ENCODE results near the gene SLC25A18.
"Not testable (repeated sequence)": the region's sequence is repeated elsewhere in the genome, so short reads cannot be mapped to it uniquely, and the experiment has no call there.

SLC25A18 gene

GRCh38 chr22:17607891-17608521 is 44.7 kb downstream of the SLC25A18 start:
- DNase-seq (ENCODE audit: low spot score): no peak

- no peak for DNase-seq (ENCODE audit: low spot score)
Observed at GRCh38 chr22:17612057-17612456, 48.8 kb downstream of the SLC25A18 start.

- DNase-seq (ENCODE audit: low spot score): no peak
Observed at GRCh38 chr22:17613280-17613679, 50.0 kb downstream of the SLC25A18 start.

GRCh38 chr22:17627961-17628405 is 64.7 kb downstream of the SLC25A18 start:
- no peak for DNase-seq (ENCODE audit: low spot score)

- peak; percentile 97 for DNase-seq (ENCODE audit: low spot score)
Observed at GRCh38 chr22:17628406-17629172, 65.3 kb downstream of the SLC25A18 start, which contains the start of gene ATP6V1E1. ATP6V1E1 (minus strand) TSS chr22:17628749; CDS start chr22:17628635, 114 bp downstream.

- DNase-seq (ENCODE audit: low spot score): no peak
Observed at GRCh38 chr22:17629173-17629489, 65.8 kb downstream of the SLC25A18 start.

GRCh38 chr22:17629641-17630040 is 66.3 kb downstream of the SLC25A18 start:
- no peak for DNase-seq (ENCODE audit: low spot score)

- no peak for DNase-seq (ENCODE audit: low spot score)
Observed at GRCh38 chr22:17631076-17631565, 67.8 kb downstream of the SLC25A18 start.

GRCh38 chr22:17633217-17633997 is 70.1 kb downstream of the SLC25A18 start:
- no peak for DNase-seq (ENCODE audit: low spot score)

- no peak for DNase-seq (ENCODE audit: low spot score)
Observed at GRCh38 chr22:17633998-17634323, 70.7 kb downstream of the SLC25A18 start.

GRCh38 chr22:17634696-17635095 is 71.4 kb downstream of the SLC25A18 start:
- DNase-seq (ENCODE audit: low spot score): no peak

- not testable (repeated sequence) for DNase-seq (ENCODE audit: low spot score)
Observed at GRCh38 chr22:17636850-17637249, 73.6 kb downstream of the SLC25A18 start.

- no peak for DNase-seq (ENCODE audit: low spot score)
Observed at GRCh38 chr22:17637490-17638181, 74.3 kb downstream of the SLC25A18 start.

GRCh38 chr22:17638182-17638431 is 74.8 kb downstream of the SLC25A18 start:
- no peak for DNase-seq (ENCODE audit: low spot score)

- DNase-seq (ENCODE audit: low spot score): peak; percentile 84
Observed at GRCh38 chr22:17638432-17639246, 75.3 kb downstream of the SLC25A18 start, which contains the start of gene BCL2L13. BCL2L13 (plus strand) TSS chr22:17638757; CDS start chr22:17655712, 16,955 bp downstream.

- no peak for DNase-seq (ENCODE audit: low spot score)
Observed at GRCh38 chr22:17639247-17639741, 76.0 kb downstream of the SLC25A18 start.

All from CD4-positive, alpha-beta T cell treated with Interleukin-15 for 4 hours (primary cell).